DOHH2 (cell line): ENCODE data around the gene TBX4.

Experiments used
- H3F3A ChIP-seq: fragments of 200-600 bp; sonication (generic), shearing (Covaris generic); 2 replicates; pipeline ENCODE4 v1.6.0; 2016; ENCODE audit warnings: antibody characterized with exemption, mild to moderate bottlenecking; ENCODE audit not compliant: control insufficient read depth, insufficient read depth
- H3K27ac ChIP-seq: fragments of 200-600 bp; sonication (generic); 2 replicates; pipeline ENCODE4 v1.5.1; 2014; ENCODE audit warnings: low read depth, mild to moderate bottlenecking, low read length, moderate library complexity
- H3K27me3 ChIP-seq: fragments of 200-600 bp; sonication (generic); 2 replicates; pipeline ENCODE4 v1.6.1; 2014; ENCODE audit warnings: mild to moderate bottlenecking, low read length, mixed read lengths; ENCODE audit not compliant: control insufficient read depth
- H3K36me3 ChIP-seq: fragments of 200-600 bp; sonication (generic); 2 replicates; pipeline ENCODE4 v1.6.1; 2014; ENCODE audit warnings: mild to moderate bottlenecking, low read length, moderate library complexity, mixed read lengths; ENCODE audit not compliant: control insufficient read depth
- H3K4me1 ChIP-seq: fragments of 200-600 bp; sonication (generic); 2 replicates; pipeline ENCODE4 v1.6.1; 2014; ENCODE audit warnings: mild to moderate bottlenecking, low read length, mixed read lengths; ENCODE audit not compliant: control insufficient read depth
- H3K4me2 ChIP-seq: fragments of 200-600 bp; sonication (generic); 2 replicates; pipeline ENCODE4 v1.6.0; 2014; ENCODE audit warnings: mild to moderate bottlenecking, low read length, moderate library complexity
- H3K4me3 ChIP-seq: fragments of 200-600 bp; sonication (generic); 2 replicates; pipeline ENCODE4 v1.5.1; 2014; ENCODE audit warnings: mild to moderate bottlenecking, low read length, mixed read lengths
- H3K79me2 ChIP-seq: fragments of 200-600 bp; sonication (generic); 2 replicates; pipeline ENCODE4 v1.6.1; 2014; ENCODE audit warnings: mild to moderate bottlenecking, low read length, mixed read lengths; ENCODE audit not compliant: control insufficient read depth
- H3K9me2 ChIP-seq: fragments of 200-600 bp; sonication (generic); replicated peaks from 2 replicates; pipeline ENCODE4 v1.6.1; 2014; ENCODE audit warnings: mild to moderate bottlenecking, low read length, mixed read lengths; ENCODE audit not compliant: control insufficient read depth
- H3K9me3 ChIP-seq: fragments of 200-600 bp; sonication (generic); 2 replicates; pipeline ENCODE4 v1.6.1; 2014; ENCODE audit warnings: antibody characterized with exemption, low read length, mixed read lengths; ENCODE audit not compliant: control insufficient read depth, insufficient read depth
- H4K20me1 ChIP-seq: fragments of 200-600 bp; sonication (generic); 2 replicates; pipeline ENCODE4 v1.6.0; 2014; ENCODE audit warnings: low read depth, mild to moderate bottlenecking, antibody characterized with exemption, low read length, moderate library complexity; ENCODE audit not compliant: control insufficient read depth, insufficient read depth
- EZH2phosphoT487 ChIP-seq: fragments of 200-600 bp; sonication (generic); IDR thresholded peaks from 2 replicates; pipeline ENCODE4 v1.6.1; 2017; ENCODE audit warnings: borderline replicate concordance, mild to moderate bottlenecking, antibody characterized with exemption, low read length, moderate library complexity, mixed read lengths
- TF ChIP-seq, protein P1 (sequence below): fragments of 200-600 bp; sonication (generic); IDR thresholded peaks from one replicate; pipeline ENCODE4 v1.5.1; 2014; ENCODE audit warnings: antibody characterized with exemption, mild to moderate bottlenecking, low read depth, low read length; ENCODE audit not compliant: poor library complexity, severe bottlenecking

Gene TBX4

DNA sequence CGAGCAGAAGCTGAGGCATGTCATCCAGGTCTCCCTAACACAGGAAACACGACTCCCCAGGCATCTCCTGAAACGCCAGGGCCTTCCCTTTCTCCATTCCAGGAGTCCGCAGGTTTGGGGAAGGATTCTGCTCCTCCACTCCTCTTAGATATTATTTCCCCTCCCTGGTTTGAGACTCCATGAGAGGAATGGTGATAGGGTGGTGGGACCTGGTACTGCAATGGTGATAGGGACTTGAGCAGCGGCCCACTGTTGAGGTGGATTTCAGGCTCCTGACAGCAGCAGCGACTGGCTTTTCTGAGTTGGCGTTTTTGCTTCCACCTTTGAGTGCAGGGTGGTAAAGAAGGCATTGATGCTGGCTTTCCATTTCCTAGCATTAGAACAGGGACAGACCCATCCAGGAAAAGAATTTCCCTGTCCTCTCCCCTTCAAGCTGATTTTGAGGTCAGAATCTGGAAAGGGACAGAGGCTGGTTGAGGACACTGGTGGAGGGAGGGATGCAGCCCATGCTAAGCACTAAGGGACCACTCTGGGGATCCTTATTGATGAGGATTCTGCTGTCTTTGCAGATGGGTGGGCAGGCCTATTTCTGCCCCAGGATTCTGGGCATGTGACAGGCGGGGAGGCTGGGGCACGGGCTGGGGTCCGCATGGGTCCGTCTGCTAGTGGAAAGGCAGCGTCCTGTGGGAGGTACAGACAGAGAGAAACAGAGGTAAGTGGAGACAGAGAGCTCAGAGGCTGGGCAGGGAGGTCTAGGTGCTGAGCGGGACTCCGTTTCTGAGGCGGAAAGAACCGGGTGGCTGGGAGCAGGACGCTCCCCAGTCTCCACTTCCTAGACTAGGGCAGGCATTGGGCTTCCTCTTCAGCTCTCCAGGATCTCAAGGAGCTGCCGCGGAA lies 1.3 kb upstream of the TBX4 start:
- no peak for TF ChIP-seq EZH2phosphoT487
- TF ChIP-seq, protein P1, sequence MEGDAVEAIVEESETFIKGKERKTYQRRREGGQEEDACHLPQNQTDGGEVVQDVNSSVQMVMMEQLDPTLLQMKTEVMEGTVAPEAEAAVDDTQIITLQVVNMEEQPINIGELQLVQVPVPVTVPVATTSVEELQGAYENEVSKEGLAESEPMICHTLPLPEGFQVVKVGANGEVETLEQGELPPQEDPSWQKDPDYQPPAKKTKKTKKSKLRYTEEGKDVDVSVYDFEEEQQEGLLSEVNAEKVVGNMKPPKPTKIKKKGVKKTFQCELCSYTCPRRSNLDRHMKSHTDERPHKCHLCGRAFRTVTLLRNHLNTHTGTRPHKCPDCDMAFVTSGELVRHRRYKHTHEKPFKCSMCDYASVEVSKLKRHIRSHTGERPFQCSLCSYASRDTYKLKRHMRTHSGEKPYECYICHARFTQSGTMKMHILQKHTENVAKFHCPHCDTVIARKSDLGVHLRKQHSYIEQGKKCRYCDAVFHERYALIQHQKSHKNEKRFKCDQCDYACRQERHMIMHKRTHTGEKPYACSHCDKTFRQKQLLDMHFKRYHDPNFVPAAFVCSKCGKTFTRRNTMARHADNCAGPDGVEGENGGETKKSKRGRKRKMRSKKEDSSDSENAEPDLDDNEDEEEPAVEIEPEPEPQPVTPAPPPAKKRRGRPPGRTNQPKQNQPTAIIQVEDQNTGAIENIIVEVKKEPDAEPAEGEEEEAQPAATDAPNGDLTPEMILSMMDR = no peak
- Histone ChIP-seq H3K4me3 (no peak overlapping the region), H3K4me1 (no peaks in the 10 kb centered on the region), H3K27me3 (peaks cover 3% of the 10 kb centered on the region; the same call in 1 of the 2 replicates), H3K9me2 (no peaks in the 10 kb centered on the region), H3K36me3 (no peaks in the 10 kb centered on the region), H3K79me2 (no peaks in the 10 kb centered on the region), H3F3A (no peaks in the 10 kb centered on the region), H3K27ac (no peak overlapping the region), H3K9me3 (no peaks in the 10 kb centered on the region), H3K4me2 (no peak overlapping the region), H4K20me1 (no peaks in the 10 kb centered on the region; the same call in 1 of the 2 replicates)

DNA sequence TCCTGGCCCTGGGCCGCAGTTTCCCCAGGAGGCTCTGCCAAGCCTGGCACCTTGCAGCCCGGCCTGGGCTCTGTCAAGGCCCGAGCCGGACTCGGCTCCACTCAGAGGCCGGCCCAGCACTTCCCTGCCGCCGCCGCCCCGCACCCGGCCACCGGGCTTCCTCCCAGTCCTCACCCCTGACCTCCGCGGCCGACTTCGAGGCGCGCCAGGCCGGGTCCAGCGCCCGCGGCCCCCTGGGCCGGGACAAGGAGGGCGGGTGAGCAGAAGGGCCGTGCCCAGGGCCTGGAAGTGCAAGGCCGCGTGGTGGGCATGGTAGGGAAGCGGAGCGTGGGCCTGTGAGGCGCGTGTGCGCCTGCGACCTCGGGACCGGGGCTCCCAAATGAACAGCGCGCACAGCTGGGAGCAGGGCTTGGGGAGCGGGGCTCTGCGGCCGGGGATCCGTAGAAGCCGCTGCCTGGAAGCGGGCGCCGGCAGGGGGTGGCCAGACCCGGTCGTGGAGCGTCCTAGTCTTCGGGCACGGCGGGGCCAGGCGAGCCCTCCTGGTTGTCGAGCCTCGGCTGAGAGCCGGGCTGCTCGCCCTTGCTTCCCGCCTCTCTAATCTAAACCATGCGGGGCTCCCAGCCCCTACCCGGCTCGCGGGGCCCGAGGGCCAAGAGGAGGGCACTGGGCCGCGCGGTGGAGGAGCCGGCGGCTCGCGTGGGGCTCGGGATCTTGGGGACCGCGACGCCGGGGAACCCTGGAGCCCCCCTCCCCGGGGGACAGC lies 503 bp upstream of the TBX4 start:
- Histone ChIP-seq H3K4me2 (no peak overlapping the region), H3F3A (no peaks in the 10 kb centered on the region), H3K27me3 (peaks cover 3% of the 10 kb centered on the region; the same call in 1 of the 2 replicates), H3K9me2 (no peaks in the 10 kb centered on the region), H3K4me3 (no peak overlapping the region), H3K9me3 (no peaks in the 10 kb centered on the region), H4K20me1 (no peaks in the 10 kb centered on the region; the same call in 1 of the 2 replicates), H3K79me2 (no peaks in the 10 kb centered on the region), H3K36me3 (no peaks in the 10 kb centered on the region), H3K27ac (no peak overlapping the region), H3K4me1 (no peaks in the 10 kb centered on the region)
- TF ChIP-seq, protein P1 = no peak
- TF ChIP-seq EZH2phosphoT487 = no peak

DNA sequence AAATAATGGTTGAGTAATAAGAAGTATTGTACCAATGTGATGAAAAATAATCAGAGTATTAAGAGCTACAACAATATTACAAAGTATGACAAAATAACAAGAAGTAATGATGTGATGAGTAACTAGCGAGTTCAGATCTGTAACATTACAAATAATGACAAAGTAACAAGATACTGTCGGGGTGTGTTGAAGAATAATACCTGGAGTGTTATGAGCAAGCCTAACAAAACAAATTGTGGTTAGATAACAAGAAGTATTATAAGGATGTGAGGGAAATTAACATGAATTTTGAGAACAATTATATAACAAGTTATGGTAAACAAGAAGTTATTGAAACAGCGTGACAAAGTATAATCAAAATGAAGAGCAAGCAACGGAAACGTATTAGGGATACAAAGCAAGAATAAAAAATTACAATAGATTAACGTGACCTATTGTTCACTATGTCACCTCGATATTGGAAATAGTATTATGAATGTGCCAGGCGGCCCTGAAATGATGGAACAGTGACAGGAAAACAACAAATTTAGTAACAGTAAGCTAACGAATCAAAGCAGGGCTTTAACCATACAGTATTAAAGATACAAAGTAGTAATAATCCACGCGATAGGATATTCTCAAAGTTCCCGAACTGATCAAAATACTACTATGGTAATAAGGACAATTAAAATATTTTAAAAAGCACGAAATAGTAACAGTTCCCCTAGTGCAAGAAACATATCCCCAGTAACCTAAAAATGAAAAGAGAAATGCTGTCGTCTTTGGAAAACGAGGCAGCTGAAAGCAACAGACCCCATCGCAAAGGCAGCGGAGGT lies 1.6 kb downstream of the TBX4 start:
- Histone ChIP-seq H3F3A (no peaks in the 10 kb centered on the region), H3K4me1 (no peaks in the 10 kb centered on the region), H3K4me2 (no peak overlapping the region), H3K27me3 (peaks cover 8% of the 10 kb centered on the region), H3K9me3 (no peaks in the 10 kb centered on the region), H3K27ac (no peak overlapping the region), H3K36me3 (no peaks in the 10 kb centered on the region), H3K79me2 (no peaks in the 10 kb centered on the region), H3K4me3 (no peak overlapping the region), H4K20me1 (no peaks in the 10 kb centered on the region), H3K9me2 (no peaks in the 10 kb centered on the region)
- TF ChIP-seq EZH2phosphoT487 = no peak
- TF ChIP-seq, protein P1 = no peak
